ENCODE data around the gene INPP5D. TPM values are rescaled to one million over a fixed set of nuclear protein-coding genes. Genes with fewer than 3 reads are reported as not detected.
"Not testable (repeated sequence)": the region's sequence is repeated elsewhere in the genome, so short reads cannot be mapped to it uniquely, and the experiment has no call there.

INPP5D gene
- total RNA-seq, 4 donors from 2014 or later = 11.6 to 333 (median 26.2) TPM

DNA sequence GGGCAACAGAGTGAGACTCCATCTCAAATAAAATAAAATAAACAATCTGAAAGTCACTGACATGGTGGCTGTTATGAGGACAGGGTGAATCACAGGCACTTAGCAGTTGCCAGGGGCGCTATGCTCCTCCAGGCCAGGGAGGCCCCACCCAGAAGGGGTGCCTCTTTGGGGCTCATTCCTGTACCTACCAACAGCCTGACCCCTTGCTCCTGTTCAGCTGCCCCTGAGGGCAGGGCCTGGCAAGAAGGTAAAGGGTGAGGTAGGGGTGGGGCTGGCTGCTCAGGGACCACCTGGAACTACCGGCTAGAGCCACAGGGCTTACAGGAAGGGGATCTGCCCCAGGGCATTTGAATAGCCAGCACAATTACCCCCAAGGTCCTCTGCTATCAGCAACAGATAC is 60.3 kb downstream of the INPP5D start:
- no peak for TF ChIP-seq POLR2A (IDR thresholded peaks at IDR 0.05)
- TF ChIP-seq, protein P1, sequence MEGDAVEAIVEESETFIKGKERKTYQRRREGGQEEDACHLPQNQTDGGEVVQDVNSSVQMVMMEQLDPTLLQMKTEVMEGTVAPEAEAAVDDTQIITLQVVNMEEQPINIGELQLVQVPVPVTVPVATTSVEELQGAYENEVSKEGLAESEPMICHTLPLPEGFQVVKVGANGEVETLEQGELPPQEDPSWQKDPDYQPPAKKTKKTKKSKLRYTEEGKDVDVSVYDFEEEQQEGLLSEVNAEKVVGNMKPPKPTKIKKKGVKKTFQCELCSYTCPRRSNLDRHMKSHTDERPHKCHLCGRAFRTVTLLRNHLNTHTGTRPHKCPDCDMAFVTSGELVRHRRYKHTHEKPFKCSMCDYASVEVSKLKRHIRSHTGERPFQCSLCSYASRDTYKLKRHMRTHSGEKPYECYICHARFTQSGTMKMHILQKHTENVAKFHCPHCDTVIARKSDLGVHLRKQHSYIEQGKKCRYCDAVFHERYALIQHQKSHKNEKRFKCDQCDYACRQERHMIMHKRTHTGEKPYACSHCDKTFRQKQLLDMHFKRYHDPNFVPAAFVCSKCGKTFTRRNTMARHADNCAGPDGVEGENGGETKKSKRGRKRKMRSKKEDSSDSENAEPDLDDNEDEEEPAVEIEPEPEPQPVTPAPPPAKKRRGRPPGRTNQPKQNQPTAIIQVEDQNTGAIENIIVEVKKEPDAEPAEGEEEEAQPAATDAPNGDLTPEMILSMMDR (IDR thresholded peaks at IDR 0.05) = no peak
- Histone ChIP-seq H3K4me1 (peaks cover 0 to 8% (median 3%) of the 10 kb centered on the region in 4 donors), H3K4me3 (no peak overlapping the region), H3K27ac (no peak overlapping the region), H3K27me3 (no peaks in the 10 kb centered on the region), H3K9me3 (no peaks in the 10 kb centered on the region), H3K36me3 (peaks cover 0 to 5% (median 0%) of the 10 kb centered on the region in 3 donors)
- DNase-seq = no peak

- Histone ChIP-seq H3K27ac (peak overlapping the region in 1 of 4 donors; percentile 26), H3K4me3 (no peak overlapping the region), H3K9me3 (no peaks in the 10 kb centered on the region), H3K36me3 (peaks cover 0 to 5% (median 4%) of the 10 kb centered on the region in 3 donors), H3K4me1 (peaks cover 0 to 8% (median 3%) of the 10 kb centered on the region in 4 donors), H3K27me3 (no peaks in the 10 kb centered on the region)
- no peak for DNase-seq
- TF ChIP-seq, protein P1 (IDR thresholded peaks at IDR 0.05) = no peak
- TF ChIP-seq POLR2A (IDR thresholded peaks at IDR 0.05) = no peak
Observed at GRCh38 chr2:233121856-233122255, 61.7 kb downstream of the INPP5D start.

DNA sequence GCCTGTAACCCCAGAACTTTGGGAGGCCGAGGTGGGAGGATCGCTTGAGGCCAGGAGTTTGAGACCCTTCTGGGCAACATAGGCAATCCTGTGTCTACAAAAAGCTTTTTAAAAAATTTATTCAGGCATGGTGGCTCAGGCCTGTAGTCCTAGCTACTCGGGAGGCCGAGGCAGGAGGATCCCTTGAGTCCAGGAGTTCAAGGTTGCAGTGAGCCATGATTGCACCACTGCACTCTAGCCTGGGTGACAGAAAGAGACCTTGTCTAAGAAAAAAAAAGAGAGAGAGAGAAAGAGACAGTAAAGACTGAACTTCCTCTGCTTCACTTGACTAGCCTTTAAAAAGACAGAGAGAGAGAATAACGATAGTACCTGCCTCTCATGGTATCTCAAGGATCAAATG is 62.4 kb downstream of the INPP5D start:
- no peak for DNase-seq
- H3K4me1 ChIP-seq = peaks cover 0 to 8% (median 3%) of the 10 kb centered on the region in 4 donors
- H3K27ac ChIP-seq = peak overlapping the region in 1 of 4 donors; percentile 26
- peaks cover 0 to 5% (median 4%) of the 10 kb centered on the region in 3 donors for H3K36me3 ChIP-seq
- no peak for TF ChIP-seq POLR2A (IDR thresholded peaks at IDR 0.05)
- TF ChIP-seq, protein P1 (IDR thresholded peaks at IDR 0.05) = no peak
- H3K9me3 ChIP-seq = no peaks in the 10 kb centered on the region
- H3K4me3 ChIP-seq = no peak overlapping the region
- H3K27me3 ChIP-seq = no peaks in the 10 kb centered on the region

DNA sequence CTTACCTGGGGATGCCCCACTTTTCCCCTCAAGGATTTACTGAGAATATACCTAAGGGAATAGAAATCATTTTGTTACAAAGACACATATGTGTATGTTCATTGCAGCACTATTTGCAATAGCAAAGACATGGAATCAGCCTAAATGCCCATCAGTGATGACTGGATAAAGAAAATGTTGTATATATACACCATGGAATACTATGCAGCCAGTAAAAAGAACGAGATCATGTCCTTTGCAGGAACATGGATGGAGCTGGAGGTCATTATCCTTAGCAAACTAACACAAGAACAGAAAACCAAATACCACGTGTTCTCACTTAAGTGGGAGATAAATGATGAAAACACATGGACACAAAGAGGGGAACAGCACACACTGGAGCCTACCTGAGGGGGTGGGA is 63.4 kb downstream of the INPP5D start:
- not testable (repeated sequence) for H3K4me3 ChIP-seq, H3K9me3 ChIP-seq, H3K4me1 ChIP-seq, H3K36me3 ChIP-seq, H3K27me3 ChIP-seq, DNase-seq
- H3K27ac ChIP-seq = peak overlapping the region in 1 of 4 donors; percentile 83

DNA sequence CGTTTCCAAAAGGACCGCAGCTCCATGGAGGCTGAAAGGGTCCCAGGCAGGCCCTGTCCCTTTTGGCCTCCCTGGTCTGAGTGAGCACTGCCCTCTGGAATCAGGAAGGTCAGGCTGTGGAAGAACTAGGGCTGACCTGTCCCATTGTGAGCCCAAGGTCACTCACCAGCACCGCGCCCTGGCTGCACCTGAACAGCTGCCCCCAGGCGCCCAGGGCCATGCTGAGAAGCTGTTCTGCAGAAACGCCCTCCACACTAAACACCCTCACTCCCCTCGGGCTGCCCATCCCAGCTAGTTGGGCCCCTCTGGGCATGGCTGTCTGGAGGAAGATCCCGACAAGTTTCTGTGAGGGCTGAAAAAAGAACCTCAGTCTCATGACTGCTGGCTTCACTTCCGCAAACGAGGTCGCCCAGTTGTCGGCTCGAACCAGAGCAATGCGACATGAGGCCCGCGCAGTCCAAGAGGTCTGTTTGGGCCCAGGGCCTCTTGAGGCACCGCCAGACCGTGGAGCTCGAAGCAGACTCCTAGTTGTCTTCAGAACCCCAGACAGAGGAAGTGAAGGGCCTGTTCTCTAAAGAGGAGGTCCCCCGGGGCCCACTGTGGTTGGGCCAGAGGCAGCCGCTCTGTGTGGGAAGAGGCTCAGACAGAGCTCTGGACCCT is 64.4 kb downstream of the INPP5D start:
- H3K4me1 ChIP-seq = peaks cover 0 to 8% (median 3%) of the 10 kb centered on the region in 4 donors
- TF ChIP-seq, protein P1 (IDR thresholded peaks at IDR 0.05) = no peak
- no peak for TF ChIP-seq POLR2A (IDR thresholded peaks at IDR 0.05)
- peak in 2 of 3 donors; percentile 84 to 90 for DNase-seq
- H3K9me3 ChIP-seq = no peaks in the 10 kb centered on the region
- H3K4me3 ChIP-seq = no peak overlapping the region
- peaks cover 0 to 5% (median 4%) of the 10 kb centered on the region in 3 donors for H3K36me3 ChIP-seq
- no peaks in the 10 kb centered on the region for H3K27me3 ChIP-seq
- H3K27ac ChIP-seq = peak overlapping the region in 2 of 4 donors; percentile 54 to 83

- TF ChIP-seq, protein P1 (IDR thresholded peaks at IDR 0.05) = no peak
- TF ChIP-seq POLR2A (IDR thresholded peaks at IDR 0.05) = no peak
Observed at GRCh38 chr2:233125455-233126065, 65.4 kb downstream of the INPP5D start.

More at GRCh38 chr2:233125455-233126065, 65.4 kb downstream of the INPP5D start:
- H3K27ac ChIP-seq = peak overlapping the region in 2 of 4 donors; percentile 24 to 83
- DNase-seq = no peak
- H3K4me1 ChIP-seq = peaks cover 0 to 8% (median 3%) of the 10 kb centered on the region in 4 donors
- H3K4me3 ChIP-seq = no peak overlapping the region
- peaks cover 0 to 5% (median 4%) of the 10 kb centered on the region in 3 donors for H3K36me3 ChIP-seq
- H3K9me3 ChIP-seq = no peaks in the 10 kb centered on the region
- H3K27me3 ChIP-seq = no peaks in the 10 kb centered on the region
